HepG2 (cell line): ENCODE measurements around the gene RBCK1.

Experiments used
- ARHGAP35 ChIP-seq: sonication (generic); formaldehyde crosslinking; IDR thresholded peaks from 2 replicates; pipeline ENCODE4 v1.9.0; 2022; ENCODE audit warnings: mild to moderate bottlenecking, inconsistent platforms, moderate library complexity, missing genetic modification reagents, borderline replicate concordance
- BRCA1 ChIP-seq: sonication (generic); formaldehyde crosslinking; IDR thresholded peaks from 2 replicates; pipeline ENCODE4 v1.4.0; 2020; ENCODE audit warnings: missing genetic modification reagents
- BRD4 ChIP-seq: sonication (generic); formaldehyde crosslinking; IDR thresholded peaks from 2 replicates; pipeline ENCODE4 v1.4.0; 2020; ENCODE audit warnings: missing genetic modification reagents
- BRF2 ChIP-seq: sonication (generic); formaldehyde crosslinking; IDR thresholded peaks from 2 replicates; pipeline ENCODE4 v1.8.1; 2022; ENCODE audit warnings: mild to moderate bottlenecking, missing genetic modification reagents
- CBFB ChIP-seq: sonication (generic); formaldehyde crosslinking; IDR thresholded peaks from 2 replicates; pipeline ENCODE4 v1.4.0; 2020; ENCODE audit warnings: missing genetic modification reagents
- CBX2 ChIP-seq, 2 experiments: fragments of 200-600 bp in 1 of 2; sonication (generic); formaldehyde crosslinking in 1 of 2; IDR thresholded peaks; 2 replicates each; pipeline versions ENCODE4 v1.7.0 to v1.8.1; 2018 to 2022; ENCODE audit warnings: low read depth in 2 of 2, low read length in 1 of 2, mild to moderate bottlenecking in 1 of 2, missing genetic modification reagents in 1 of 2
- CTCF ChIP-seq: sonication (generic); formaldehyde crosslinking; IDR thresholded peaks from 2 replicates; pipeline ENCODE4 v1.5.0; 2020; ENCODE audit warnings: mild to moderate bottlenecking, missing genetic modification reagents, moderate library complexity
- NFRKB ChIP-seq: fragments of 450-650 bp; IDR thresholded peaks from 2 replicates; pipeline ENCODE4 v1.6.1; 2017
- RNF2 ChIP-seq: fragments of 450-650 bp; conservative IDR thresholded peaks from 2 replicates; pipeline ENCODE4 v1.6.1; 2016; ENCODE audit warnings: low read depth
- ZHX1 ChIP-seq: sonication (generic); formaldehyde crosslinking; IDR thresholded peaks from 2 replicates; pipeline ENCODE4 v1.8.1; 2022; ENCODE audit warnings: low read depth, mild to moderate bottlenecking, missing genetic modification reagents
- ZNF33B ChIP-seq: sonication (generic); formaldehyde crosslinking; IDR thresholded peaks from 2 replicates; pipeline ENCODE4 v1.5.1; 2020; ENCODE audit warnings: mild to moderate bottlenecking, missing genetic modification reagents
- ZNF354B ChIP-seq: sonication (generic); formaldehyde crosslinking; IDR thresholded peaks from 2 replicates; pipeline ENCODE4 v1.8.0; 2022; ENCODE audit warnings: mild to moderate bottlenecking, missing genetic modification reagents

- no peak for TF ChIP-seq CBX2 (IDR thresholded peaks at IDR 0.05; ENCODE audit: low read depth, low read length)
- no peak for TF ChIP-seq CBX2 (CRISPR knock-in tag; IDR thresholded peaks at IDR 0.05; ENCODE audit: low read depth)
- TF ChIP-seq CBFB (CRISPR knock-in tag): no peak
- TF ChIP-seq CTCF: no peak
- TF ChIP-seq ARHGAP35 (CRISPR knock-in tag): no peak
- no peak for TF ChIP-seq RNF2
- TF ChIP-seq NFRKB: no peak
- TF ChIP-seq BRCA1 (CRISPR knock-in tag): no peak
- no peak for TF ChIP-seq ZHX1 (CRISPR knock-in tag)
- TF ChIP-seq ZNF354B (CRISPR knock-in tag): no peak
- no peak for TF ChIP-seq BRF2 (CRISPR knock-in tag)
- TF ChIP-seq ZNF33B (CRISPR knock-in tag): no peak
- TF ChIP-seq BRD4 (CRISPR knock-in tag): no peak
These were observed 9.1 kb downstream of the RBCK1 start for GRCh38 chr20:416950-417800.
